OCI-LY7 (cell line): ENCODE data around the gene L1TD1.

Experiments
- CTCF ChIP-seq: fragments of 200-600 bp; sonication (generic); conservative IDR thresholded peaks from 2 replicates; pipeline ENCODE4 v1.5.1; 2014; ENCODE audit warnings: mild to moderate bottlenecking, antibody characterized with exemption, low read length, moderate library complexity, mixed read lengths
- EZH2phosphoT487 ChIP-seq: fragments of 200-600 bp; sonication (generic); IDR thresholded peaks from 2 replicates; pipeline ENCODE4 v1.6.1; 2018; ENCODE audit warnings: low read depth, borderline replicate concordance, mild to moderate bottlenecking, mixed run types, antibody characterized with exemption, low read length, moderate library complexity, mixed read lengths

GRCh38 chr1:62229932-62230331 lies 35.3 kb downstream of the L1TD1 start:
- TF ChIP-seq CTCF, result no peak
- no peak for TF ChIP-seq EZH2phosphoT487
